Amygdala (tissue), 56 donors: ENCODE measurements around the gene PPT2.

Experiments
- DNase-seq, 56 donors: peaks; one replicate each; lab custom pipeline; 2025; lab: John Stamatoyannopoulos, UW

The PPT2 gene

GRCh38 chr6:32149932-32150870 lies 3.7 kb upstream of the PPT2 start:
- DNase-seq: no peak

GRCh38 chr6:32151181-32151862 lies 2.6 kb upstream of the PPT2 start:
- DNase-seq: peak in 7 of 56 donors; percentile 15 to 62 (median 39)

GRCh38 chr6:32151863-32152768 lies 1.8 kb upstream of the PPT2 start, which contains the start of gene PRRT1:
Gene PRRT1 (minus strand): TSS chr6:32151939. CDS start chr6:32151827, 112 bp downstream.
- peak in 30 of 56 donors; percentile 11 to 62 (median 36) for DNase-seq

- DNase-seq: peak in 13 of 56 donors; percentile 10 to 63 (median 49)
Measured at GRCh38 chr6:32152769-32153563, 975 bp upstream of the PPT2 start.

- DNase-seq: peak in 36 of 56 donors; percentile 34 to 77 (median 56)
Measured at GRCh38 chr6:32154514-32155161, 697 bp downstream of the PPT2 start.

- DNase-seq: no peak
Measured at GRCh38 chr6:32156891-32157290, 3.0 kb downstream of the PPT2 start.

- no peak for DNase-seq
Measured at GRCh38 chr6:32158052-32158451, 4.1 kb downstream of the PPT2 start.

- DNase-seq: peak in 10 of 56 donors; percentile 17 to 63 (median 37)
Measured at GRCh38 chr6:32163559-32164258, 9.8 kb downstream of the PPT2 start.

GRCh38 chr6:32164295-32164694 lies 10.4 kb downstream of the PPT2 start, which contains the start of gene EGFL8:
Gene EGFL8 (plus strand): TSS chr6:32164595. CDS start chr6:32166166, 1,571 bp downstream.
- DNase-seq: no peak

- peak in 1 of 56 donors; percentile 50 for DNase-seq
Measured at GRCh38 chr6:32166411-32167061, 12.6 kb downstream of the PPT2 start.

- no peak for DNase-seq
Measured at GRCh38 chr6:32167154-32167760, 13.3 kb downstream of the PPT2 start.

GRCh38 chr6:32167761-32168262 lies 13.9 kb downstream of the PPT2 start:
- no peak for DNase-seq

- DNase-seq: no peak
Measured at GRCh38 chr6:32168350-32168749, 14.4 kb downstream of the PPT2 start.

GRCh38 chr6:32168807-32169591 lies 15.1 kb downstream of the PPT2 start:
- DNase-seq: no peak

GRCh38 chr6:32170294-32170693 lies 16.4 kb downstream of the PPT2 start:
- DNase-seq: no peak

GRCh38 chr6:32171234-32171633 lies 17.3 kb downstream of the PPT2 start:
- DNase-seq: no peak
